Brain pericyte (primary cell): ENCODE data around the gene PTPRM.

Experiments used
- DNase-seq: peaks from one replicate; pipeline ENCODE4 v3.0.0-alpha.2; 2012; ENCODE audit warnings: low read depth, low spot score

The PTPRM gene

DNA sequence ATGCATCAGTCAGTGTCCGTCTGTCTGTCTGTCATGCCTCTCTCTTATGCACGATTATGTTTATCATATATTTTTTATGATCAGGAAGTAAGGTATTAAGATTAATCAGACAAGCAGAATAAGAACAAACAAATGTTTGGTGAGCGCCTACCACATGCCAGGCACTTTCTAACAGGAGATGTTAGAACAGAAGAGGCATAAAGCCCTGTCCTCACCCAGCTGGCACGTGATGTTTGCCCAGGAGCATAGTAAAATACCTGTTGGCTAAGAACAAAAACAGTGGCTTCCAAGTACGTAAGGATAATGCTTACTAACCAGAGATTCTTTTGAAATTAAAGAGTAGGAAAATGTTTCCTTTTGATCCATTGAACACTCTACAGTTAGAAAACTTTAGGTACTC lies 661.9 kb downstream of the PTPRM start:
- no peak for DNase-seq

DNA sequence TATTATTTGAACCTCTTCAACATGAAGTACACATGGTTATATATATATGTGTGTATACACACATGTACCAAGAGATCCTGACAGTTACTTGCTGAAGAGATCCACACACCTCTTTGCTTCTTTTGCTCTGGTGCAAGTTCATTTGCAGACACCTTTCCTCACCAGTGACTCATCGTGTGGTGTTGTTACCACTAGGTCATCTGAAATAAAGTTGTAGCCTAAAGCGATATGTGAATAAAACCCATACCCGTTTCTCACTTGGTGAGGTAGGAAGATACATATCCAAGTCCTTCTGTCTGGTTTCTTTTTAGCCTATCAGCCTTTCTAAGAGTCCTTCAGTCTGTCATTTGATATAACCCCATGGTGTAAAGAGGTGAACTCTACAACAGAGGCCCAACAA lies 662.7 kb downstream of the PTPRM start:
- no peak for DNase-seq

DNA sequence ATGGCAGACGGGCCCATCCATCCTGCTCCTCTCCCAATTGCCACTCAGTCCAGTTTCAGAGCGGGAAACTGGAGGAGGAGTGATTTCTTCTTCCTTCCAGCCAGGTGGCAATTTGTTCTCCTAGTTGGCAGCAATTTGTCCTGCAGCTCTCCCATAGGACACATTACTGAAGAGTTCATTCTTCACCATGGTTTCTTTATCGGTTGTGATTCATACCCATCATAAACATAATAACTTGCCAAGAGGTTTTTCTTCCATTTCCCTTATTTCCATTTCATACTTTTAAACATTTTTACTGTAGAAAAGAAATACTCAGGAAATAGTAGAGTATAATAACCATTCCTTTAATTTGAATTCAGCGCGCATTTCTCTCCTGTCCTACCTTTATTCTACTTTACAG lies 664.2 kb downstream of the PTPRM start:
- DNase-seq = no peak

DNA sequence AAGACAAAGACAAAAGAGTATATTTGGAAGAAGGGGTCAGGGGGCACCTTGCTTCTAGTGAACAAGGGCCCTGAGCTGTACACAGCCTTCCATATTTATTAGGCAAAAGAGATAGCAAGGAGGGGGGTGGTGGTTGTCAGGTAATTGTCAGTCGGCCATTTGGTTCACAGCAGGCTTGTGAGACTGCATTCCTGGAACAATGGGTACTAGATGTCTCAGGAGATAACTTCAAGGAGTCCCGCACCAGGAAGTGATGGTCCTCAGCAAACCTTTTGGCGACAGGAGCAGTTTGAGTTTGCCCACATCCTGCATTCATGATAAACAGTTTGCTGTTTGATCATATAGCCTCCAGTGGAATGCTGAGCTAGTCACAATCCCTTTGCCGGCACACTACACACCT lies 665.7 kb downstream of the PTPRM start:
- DNase-seq = no peak

DNA sequence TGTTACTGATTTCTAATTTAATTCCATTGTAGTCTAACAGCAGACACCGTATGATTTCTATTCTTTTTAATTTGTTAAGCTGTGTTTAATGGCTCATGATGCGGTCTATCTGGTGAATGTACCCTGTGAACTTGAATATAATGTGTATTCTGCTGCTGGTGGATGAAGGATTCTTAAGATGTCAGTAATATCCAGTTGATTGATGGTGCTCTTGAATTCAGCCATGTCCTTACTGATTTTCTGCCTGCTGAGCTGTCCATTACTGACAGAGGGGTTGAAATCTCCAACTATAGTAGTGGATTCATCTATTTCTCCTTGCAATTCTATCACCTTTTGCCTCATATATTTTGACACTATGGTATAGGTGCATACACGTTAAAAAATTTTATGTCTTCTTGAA lies 668.8 kb downstream of the PTPRM start:
- no peak for DNase-seq

DNA sequence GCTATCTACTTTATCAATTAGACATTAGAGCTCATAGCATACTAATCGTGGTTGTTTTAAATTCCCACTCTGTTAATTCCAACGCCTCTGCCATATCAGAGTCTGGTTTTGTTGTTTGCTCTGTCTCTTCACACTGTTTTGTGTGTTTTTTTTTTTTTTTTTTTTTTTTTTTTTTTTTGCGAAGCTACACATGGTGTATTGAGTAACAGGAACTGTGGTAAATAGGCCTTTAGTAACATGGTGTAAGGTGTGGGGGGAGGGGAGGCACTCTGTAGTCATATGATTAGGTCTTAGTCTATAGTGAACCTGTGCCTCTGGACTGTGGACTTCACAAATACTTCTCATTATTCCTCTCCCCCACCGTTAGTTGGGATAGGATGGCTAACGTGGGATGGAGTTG lies 671.4 kb downstream of the PTPRM start:
- DNase-seq = no peak

DNA sequence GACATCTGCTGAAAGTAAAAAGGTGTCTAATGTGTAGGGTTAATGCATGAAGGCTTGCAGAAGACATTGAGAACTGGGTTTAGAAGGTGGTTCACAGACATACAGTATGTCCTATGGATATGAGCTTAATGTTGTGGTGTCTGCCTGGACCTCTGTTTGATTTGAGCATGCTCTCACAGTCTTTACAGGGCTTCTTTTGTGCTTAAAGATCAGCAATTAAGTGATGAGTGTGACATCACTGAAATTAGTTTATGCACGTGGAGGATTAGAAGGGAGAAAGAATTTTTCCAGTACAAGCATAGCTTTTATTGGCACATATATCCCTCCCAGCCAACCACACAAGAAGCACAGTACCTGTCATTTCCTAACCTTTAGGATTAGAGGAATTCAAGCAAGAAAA lies 674.6 kb downstream of the PTPRM start:
- DNase-seq = no peak

DNA sequence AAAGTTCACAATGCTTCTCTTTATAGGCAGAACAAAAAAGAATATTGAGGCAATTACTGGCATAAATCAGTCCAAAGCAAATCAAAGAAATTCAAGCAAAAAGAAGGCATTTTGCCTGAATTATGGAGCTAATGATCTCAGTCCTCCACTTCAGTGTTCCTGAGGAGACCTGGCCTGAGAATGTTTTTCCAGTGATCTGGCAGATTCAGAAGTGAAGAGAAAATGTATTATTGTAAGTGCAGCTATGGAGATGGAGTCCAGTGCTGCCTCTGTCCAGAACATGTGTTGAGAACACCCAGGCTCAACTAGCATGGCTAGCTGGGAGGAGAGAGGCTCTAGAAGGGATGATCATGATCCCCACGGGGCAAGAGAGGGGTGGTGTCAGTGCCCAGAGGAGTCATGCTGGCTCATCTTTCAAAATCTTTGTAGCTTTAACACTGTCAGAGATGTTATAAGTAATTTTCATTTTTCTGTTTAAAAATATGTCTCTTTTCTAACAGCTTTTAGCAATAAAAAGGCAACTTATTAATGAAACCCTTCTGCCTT lies 675.1 kb downstream of the PTPRM start:
- no peak for DNase-seq

DNA sequence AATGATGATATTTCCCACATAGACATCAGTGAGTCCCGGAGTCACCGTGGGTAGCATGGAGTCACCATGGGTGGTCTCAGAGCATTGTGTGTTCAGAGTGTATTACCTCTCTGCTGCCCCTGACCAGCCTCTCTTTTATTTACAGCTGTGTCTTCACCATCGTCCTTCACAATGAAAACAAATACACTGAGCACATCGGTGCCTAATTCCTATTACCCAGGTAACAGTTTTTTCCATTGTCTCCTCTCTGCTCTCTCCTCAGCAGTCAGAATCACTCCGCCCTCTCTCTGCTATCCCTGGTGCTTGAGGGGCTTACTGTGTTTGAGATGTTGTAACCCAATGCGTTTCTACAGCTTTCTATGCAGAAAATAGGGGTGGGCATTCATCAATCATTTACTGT lies 680.6 kb downstream of the PTPRM start:
- no peak for DNase-seq

DNA sequence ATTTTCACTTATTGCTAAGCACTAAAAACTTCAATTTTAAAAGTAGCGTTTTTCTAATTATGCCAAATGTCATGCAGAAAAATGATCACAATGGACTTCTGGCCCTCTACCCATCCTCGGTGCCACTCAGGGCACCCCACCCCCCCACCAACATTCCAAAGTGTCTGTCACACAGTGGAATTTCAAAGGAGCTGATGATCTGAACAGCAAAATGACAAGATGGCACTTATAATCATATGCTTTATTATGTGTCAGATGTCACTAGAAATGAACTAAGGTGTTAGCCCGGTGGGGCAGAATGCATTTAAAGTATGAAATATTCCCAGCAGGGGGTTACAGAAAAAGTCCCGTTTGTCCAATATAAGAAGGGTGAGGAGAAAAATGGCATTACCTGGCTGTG lies 681.5 kb downstream of the PTPRM start:
- DNase-seq = no peak

DNA sequence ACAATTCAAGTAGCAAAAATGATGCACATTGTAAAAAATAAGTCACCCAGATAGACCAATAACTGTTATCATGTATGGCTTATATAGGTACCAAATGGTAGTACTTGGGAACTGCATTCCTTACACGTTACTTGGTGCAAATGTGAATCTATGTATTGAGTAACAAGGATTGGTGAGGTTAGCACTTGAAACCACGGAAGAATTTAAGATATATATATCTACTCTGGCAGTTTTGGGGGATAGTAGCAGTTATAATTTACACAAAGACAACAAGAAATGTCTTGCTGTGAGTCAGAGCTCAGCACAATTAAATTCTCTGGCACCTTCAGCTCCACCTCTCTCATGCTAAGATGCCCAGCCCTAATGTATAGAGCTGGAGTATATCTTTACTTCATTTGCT lies 682.7 kb downstream of the PTPRM start:
- no peak for DNase-seq

DNA sequence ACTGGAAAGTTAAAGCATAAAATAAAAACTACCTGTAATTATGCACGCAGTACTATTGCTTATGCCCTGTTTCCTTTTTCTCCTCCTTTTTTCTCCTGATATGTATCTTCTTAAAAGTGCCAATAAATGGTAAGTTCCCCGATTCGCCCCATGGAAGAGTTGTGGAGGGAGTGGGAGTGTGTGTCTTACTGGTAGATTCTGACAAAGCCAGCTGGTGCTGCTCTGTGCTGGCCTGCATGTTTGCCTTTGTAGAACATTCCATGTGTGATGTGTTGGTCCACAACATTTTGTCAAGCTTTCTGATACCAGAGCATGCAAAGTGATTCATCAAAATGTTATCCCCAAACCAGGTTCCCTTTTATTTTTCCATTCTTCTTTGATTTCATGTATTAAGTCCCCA lies 685.3 kb downstream of the PTPRM start:
- no peak for DNase-seq

DNA sequence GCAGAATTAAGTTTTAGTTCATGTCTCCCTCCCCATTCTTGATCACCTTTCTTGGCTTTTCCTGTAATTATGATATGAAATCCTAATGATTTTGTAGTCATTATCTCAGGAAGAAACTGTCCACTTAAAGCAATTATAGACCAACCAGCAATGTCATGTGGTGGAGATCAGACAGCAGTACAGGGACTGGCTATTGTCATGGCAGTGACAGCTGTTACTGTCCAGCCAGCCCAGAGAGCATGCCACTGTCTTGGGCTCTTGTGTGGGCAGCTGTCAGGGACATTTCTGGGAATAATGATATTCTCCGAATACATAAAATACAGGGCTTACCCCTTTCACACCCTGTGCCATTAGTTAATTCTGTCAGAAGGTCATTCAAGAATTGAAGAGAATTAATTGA lies 686.8 kb downstream of the PTPRM start:
- DNase-seq = no peak

DNA sequence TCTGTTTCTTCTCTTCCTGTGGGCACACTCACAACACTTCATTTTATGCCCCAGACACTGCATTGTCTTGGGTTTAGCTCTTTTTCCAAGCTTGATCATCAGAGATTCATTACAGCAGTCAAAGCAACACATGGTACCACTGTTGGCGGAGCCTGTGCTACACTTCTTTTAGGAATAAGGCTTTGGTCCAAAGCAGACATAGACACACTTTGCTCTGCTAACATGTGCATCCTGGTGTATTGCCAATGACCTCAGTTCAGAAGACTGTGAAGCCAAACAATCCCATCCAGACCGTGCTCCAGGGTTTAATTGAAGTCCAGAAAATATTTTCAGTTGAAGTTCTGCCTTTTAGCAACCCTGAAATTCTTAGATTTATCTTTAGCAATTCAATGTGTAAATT lies 687.5 kb downstream of the PTPRM start:
- no peak for DNase-seq

DNA sequence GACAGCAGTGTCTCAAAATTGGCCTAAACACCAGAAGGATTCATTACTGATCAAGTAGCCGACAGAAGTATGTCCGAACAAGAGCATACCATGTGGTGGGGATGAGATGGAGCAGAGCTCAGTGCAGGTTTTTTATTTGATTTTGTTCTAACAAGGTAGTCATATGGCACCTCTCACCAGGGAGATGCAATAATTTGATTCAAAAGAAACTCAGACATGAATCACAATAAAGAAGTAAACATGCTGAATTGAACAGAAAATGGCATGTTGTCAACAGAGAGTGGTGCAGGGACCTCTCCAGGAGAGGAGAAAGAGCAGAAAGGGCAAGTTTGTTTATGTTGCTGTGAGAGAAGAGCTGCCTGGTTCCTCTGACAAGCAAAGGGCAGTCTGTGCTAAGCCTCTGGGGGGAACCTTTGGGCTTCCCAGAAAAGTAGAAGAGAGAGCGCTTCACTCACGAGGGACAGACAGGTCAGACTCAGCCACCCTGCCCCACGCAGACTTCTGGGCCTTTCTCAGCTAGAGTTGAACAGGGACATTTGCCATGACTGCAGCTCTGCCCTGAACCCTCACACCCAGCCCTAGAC lies 690.8 kb downstream of the PTPRM start:
- no peak for DNase-seq

DNA sequence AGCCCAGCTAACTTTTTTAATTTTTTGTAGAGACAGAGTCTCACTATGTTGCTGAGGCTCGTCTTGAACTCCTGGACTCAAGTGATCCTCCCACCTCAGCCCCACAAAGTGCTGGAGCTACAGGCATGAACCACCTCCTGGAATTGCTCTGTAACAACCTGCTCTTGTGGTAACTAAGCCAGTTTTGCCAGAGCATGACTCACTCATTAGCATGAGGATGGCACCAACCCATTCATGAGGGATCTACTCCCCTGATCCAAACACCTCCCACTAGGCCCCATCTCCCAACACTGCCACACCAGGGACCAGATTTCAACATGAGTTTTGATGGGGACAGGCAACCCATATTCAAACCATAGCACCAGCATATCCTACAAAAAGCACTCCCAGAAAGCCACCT lies 693.2 kb downstream of the PTPRM start:
- no peak for DNase-seq

DNA sequence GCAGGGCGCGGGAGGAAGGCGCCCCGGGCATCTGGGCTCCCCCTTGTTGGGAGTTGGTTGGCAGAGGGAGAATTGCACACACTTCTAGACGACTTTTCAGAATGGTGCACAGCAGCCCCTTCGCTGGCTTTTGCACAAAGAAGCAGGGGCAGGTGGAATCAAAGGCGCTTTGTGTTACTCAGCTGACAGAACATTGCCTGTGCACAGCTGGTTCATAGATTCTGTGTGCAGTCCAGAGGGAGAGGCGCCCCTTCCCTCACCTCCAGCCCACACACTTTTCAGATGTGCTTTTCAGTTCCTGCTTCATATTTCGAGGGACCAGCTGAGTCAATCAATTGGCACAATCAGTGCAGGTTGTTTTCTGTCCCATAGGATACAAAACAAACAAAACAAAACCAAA lies 693.7 kb downstream of the PTPRM start:
- no peak for DNase-seq

DNA sequence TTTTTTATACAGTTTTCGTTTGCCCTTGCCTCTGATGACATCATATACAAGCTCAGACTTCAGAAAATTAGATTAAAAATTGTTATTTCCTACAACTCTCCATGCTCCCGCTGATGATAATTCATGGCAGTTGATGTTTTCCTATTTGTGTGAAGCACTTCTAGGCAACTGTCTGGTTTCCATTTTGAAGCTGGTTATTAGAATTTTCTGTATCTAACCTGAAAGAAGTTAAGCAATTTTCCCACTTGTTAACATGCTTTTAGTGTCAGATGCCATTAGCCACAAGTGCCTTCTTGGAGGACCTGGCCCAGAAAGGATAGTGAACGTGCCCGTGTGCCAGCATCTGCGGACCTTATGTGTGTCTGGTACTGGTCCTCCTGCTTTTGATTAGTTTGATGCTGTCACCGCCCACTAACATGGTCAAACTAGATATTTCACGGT lies 694.6 kb downstream of the PTPRM start:
- no peak for DNase-seq

DNA sequence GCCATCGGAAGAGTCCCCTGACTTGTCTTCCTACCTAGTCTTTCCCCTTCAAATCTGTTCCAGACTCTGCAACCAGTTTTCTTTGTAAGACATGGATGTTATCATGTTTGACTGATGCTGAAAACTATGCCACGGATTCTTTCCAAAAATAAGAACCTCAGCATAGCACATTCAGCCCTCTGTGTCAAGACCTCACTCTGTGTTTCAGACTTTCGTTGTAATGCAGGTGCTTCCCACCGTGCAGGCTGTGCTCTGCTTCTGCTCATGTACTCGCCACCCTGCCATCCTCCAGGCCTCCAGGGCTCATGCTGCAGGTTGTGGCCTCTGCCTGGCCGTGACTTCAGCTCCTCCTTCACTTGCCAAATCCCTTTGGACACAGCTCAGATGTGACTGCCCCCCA lies 695.1 kb downstream of the PTPRM start:
- no peak for DNase-seq

DNA sequence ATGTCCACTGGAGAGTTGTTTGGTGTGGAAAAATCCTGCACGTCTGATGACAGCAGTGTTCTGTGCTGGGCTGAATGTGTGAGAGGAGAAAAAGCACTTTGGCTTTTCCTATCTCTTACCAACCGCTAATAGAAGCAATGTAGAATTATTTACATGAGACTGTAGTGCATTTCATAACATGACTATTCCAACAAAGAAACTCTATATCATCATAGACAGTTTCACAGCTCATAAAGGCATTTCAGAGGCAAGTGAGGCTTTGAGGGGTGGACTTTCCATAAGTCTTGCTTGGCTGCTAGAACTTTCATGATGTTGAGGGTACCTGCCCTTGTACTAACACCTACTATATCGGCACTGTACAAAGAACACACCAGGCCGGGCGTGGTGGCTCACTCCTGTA lies 697.0 kb downstream of the PTPRM start:
- no peak for DNase-seq

DNA sequence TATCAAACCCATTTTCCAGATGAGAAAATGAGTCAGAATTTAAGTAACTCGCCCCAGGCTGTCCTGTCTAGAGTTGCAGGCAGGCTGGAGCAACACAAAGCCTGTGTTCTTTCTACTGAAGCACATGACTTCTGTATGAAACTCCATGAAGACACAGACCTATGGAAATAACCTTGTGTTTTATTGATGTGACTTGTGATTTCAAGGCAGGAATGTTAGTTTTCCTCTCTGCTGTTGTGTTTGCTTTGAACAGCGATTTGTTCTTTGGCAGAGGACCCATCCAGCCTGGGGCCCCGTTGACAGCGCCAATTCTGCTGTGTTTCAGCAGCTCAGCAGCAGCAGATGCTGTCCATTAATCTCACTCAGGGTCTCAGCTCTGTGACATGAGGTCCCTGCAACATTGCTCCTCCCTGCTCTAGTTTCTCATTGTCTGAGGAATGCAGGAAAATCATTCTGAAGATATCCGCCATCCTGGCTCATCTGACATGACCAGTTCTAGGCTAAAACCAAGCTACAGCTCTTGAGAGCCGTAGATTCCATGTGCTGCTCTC lies 697.8 kb downstream of the PTPRM start:
- DNase-seq = no peak

DNA sequence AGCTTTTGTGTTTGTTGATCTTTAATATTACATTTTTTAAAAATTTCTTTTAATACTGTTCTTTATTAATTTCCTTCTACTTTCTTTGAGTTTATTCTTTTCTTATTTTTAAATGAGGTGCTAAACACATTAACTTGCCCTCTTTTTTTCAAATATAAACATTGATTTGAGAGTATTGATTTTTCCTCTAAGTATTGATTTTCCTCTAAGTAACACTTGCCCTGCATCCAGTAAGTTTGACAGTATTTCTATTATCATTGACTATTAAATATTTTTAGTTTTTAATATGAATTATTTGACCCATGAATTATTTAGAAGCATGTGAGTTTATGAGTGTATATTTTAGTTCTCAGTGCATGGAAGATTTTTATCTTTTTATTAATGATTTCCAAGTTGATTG lies 705.1 kb downstream of the PTPRM start:
- no peak for DNase-seq

DNA sequence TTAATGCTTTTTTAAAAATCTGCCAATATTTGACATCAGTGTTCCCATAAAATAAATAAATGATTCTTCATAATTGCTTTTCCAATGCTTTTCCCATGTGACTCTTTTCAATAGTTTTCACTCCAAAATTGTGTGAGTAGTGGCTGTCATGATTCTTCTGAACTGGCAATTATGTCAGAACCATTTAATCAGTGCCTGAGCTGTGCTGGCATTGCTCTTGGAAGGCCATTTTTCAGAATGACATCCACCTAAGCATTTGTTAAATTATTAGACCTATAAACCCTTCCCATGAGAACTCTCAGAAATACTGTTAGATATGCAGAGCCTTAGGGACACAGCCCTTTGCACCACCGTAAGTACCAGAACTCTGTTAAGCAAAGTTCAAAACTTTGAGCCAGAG lies 707.3 kb downstream of the PTPRM start:
- no peak for DNase-seq

DNA sequence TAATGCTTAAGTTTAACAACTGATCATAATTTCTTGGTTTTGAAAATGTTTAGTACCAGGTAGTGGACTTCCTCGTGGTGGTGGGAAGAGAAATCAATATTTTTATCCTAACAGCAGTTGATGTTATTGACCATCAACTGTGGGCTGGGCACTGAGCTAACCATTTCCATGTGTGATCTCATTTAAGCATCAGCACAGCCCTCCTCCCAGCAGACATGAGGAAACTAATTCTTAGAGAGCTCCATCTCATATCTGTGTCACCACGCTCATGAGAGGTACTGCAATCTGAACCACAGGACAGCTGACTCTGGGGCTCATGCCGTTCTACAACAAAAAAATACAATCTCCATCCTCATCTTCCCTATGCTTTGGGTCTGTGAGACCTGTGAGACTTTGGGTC lies 709.3 kb downstream of the PTPRM start:
- DNase-seq = no peak
